Suprapubic skin (tissue), 4 donors: ENCODE data around the gene IGF1. TPM values are rescaled to one million over a fixed set of nuclear protein-coding genes. Genes with fewer than 3 reads are reported as not detected.

Experiments used
- DNase-seq, 2 donors: peaks; one replicate each; pipeline ENCODE4 v3.0.0-alpha.2; 2019; ENCODE audit warnings: low spot score in 2 of 2
- H3K27ac ChIP-seq: fragments of 200-600 bp; sonication (generic); one replicate; pipeline ENCODE4 v1.5.1; 2019
- H3K27me3 ChIP-seq: fragments of 200-600 bp; sonication (generic); one replicate; pipeline ENCODE4 v1.5.1; 2019
- H3K36me3 ChIP-seq: fragments of 200-600 bp; sonication (generic); one replicate; pipeline ENCODE4 v1.5.1; 2019
- H3K4me1 ChIP-seq: fragments of 200-600 bp; sonication (generic); one replicate; pipeline ENCODE4 v1.5.1; 2019
- H3K4me3 ChIP-seq: fragments of 200-600 bp; sonication (generic); one replicate; pipeline ENCODE4 v1.5.1; 2019; ENCODE audit warnings: mild to moderate bottlenecking
- H3K9me3 ChIP-seq: fragments of 200-600 bp; sonication (generic); one replicate; pipeline ENCODE4 v1.5.1; 2019
- CTCF ChIP-seq, 2 donors: fragments of 200-600 bp in 1 of 2; fragments of 450-650 bp in 1 of 2; sonication (generic) in 1 of 2; IDR thresholded peaks; one replicate each; pipeline ENCODE4 v1.5.1; 2016 to 2019; ENCODE audit warnings: antibody characterized with exemption in 2 of 2, mild to moderate bottlenecking in 1 of 2, moderate library complexity in 1 of 2
- EP300 ChIP-seq: sonication (generic); formaldehyde crosslinking; IDR thresholded peaks from one replicate; pipeline ENCODE4 v1.6.1; 2017; ENCODE audit warnings: antibody characterized with exemption
- POLR2A ChIP-seq, 2 donors: fragments of 450-650 bp; IDR thresholded peaks; one replicate each; pipeline ENCODE4 v1.6.1; 2017; ENCODE audit warnings: antibody characterized with exemption in 2 of 2, mild to moderate bottlenecking in 2 of 2, moderate library complexity in 2 of 2
- POLR2AphosphoS5 ChIP-seq, 3 donors: sonication (generic); formaldehyde crosslinking; IDR thresholded peaks; one replicate each; pipeline ENCODE4 v1.6.1; 2017; ENCODE audit warnings: antibody characterized with exemption in 3 of 3
- WGBS: methylation state at CpG from one replicate; pipeline ENCODE4 v1.1.5; 2018; 5-methylcytosine and 5-hydroxymethylcytosine counted together
- total RNA-seq, 4 donors: library from RNA; depleted of rRNA; stranded (reverse); fragments of >200 nt; gene quantifications; one replicate each; pipeline ENCODE4 v1.1.0, GENCODE V29; 2016

The IGF1 gene
- total RNA-seq, 4 donors from 2014 or later: 5.9 to 19.7 (median 11.7) TPM

- no peak for DNase-seq
- Histone ChIP-seq H3K27me3 (no peaks in the 10 kb centered on the region), H3K4me3 (no peak overlapping the region), H3K9me3 (no peaks in the 10 kb centered on the region), H3K36me3 (no peaks in the 10 kb centered on the region), H3K27ac (no peak overlapping the region), H3K4me1 (no peaks in the 10 kb centered on the region)
- WGBS: 62% methylated on average over 4 of the region's 4 CpGs
- TF ChIP-seq EP300 (no peak), CTCF (IDR thresholded peaks at IDR 0.05) (no peak), POLR2AphosphoS5 (IDR thresholded peaks at IDR 0.05) (no peak), POLR2A (IDR thresholded peaks at IDR 0.05) (no peak)
Observed at GRCh38 chr12:102408487-102409297, 71.7 kb downstream of the IGF1 start.

GRCh38 chr12:102407776-102408486 is 72.4 kb downstream of the IGF1 start:
- H3K27me3 ChIP-seq: no peaks in the 10 kb centered on the region
- H3K36me3 ChIP-seq: no peaks in the 10 kb centered on the region
- WGBS: 67% methylated on average over 3 of the region's 3 CpGs
- no peak overlapping the region for H3K27ac ChIP-seq
- no peak for DNase-seq
- H3K9me3 ChIP-seq: no peaks in the 10 kb centered on the region
- no peaks in the 10 kb centered on the region for H3K4me1 ChIP-seq
- no peak overlapping the region for H3K4me3 ChIP-seq
- no peak for TF ChIP-seq POLR2A (IDR thresholded peaks at IDR 0.05)
- no peak for TF ChIP-seq EP300
- no peak for TF ChIP-seq CTCF (IDR thresholded peaks at IDR 0.05)
- TF ChIP-seq POLR2AphosphoS5 (IDR thresholded peaks at IDR 0.05): no peak

- no peak overlapping the region for H3K27ac ChIP-seq
- TF ChIP-seq CTCF (IDR thresholded peaks at IDR 0.05): no peak
- no peak for TF ChIP-seq EP300
- TF ChIP-seq POLR2A (IDR thresholded peaks at IDR 0.05): no peak
- TF ChIP-seq POLR2AphosphoS5 (IDR thresholded peaks at IDR 0.05): peak in 1 of 3 donors; percentile 47
- WGBS: 32% methylated on average over 7 of the region's 7 CpGs
- no peaks in the 10 kb centered on the region for H3K27me3 ChIP-seq
- DNase-seq: no peak
- no peaks in the 10 kb centered on the region for H3K9me3 ChIP-seq
- H3K36me3 ChIP-seq: peaks cover 2% of the 10 kb centered on the region
- no peak overlapping the region for H3K4me3 ChIP-seq
- H3K4me1 ChIP-seq: no peaks in the 10 kb centered on the region
Observed at GRCh38 chr12:102406033-102406584, 74.3 kb downstream of the IGF1 start.

GRCh38 chr12:102401087-102401486 is 79.3 kb downstream of the IGF1 start:
- Histone ChIP-seq H3K27me3 (no peaks in the 10 kb centered on the region), H3K9me3 (no peaks in the 10 kb centered on the region), H3K4me3 (no peak overlapping the region), H3K36me3 (peaks cover 3% of the 10 kb centered on the region), H3K4me1 (no peaks in the 10 kb centered on the region), H3K27ac (no peak overlapping the region)
- 92% methylated on average over 2 of the region's 2 CpGs for WGBS
- no peak for DNase-seq
- TF ChIP-seq EP300 (no peak), POLR2A (IDR thresholded peaks at IDR 0.05) (no peak), CTCF (IDR thresholded peaks at IDR 0.05) (no peak), POLR2AphosphoS5 (IDR thresholded peaks at IDR 0.05) (no peak)

- Histone ChIP-seq H3K4me1 (no peaks in the 10 kb centered on the region), H3K4me3 (no peak overlapping the region), H3K9me3 (no peaks in the 10 kb centered on the region), H3K36me3 (peaks cover 3% of the 10 kb centered on the region), H3K27ac (no peak overlapping the region), H3K27me3 (no peaks in the 10 kb centered on the region)
- 77% methylated on average over 1 of the region's 1 CpG for WGBS
- DNase-seq: no peak
- TF ChIP-seq CTCF (IDR thresholded peaks at IDR 0.05) (no peak), EP300 (no peak), POLR2A (IDR thresholded peaks at IDR 0.05) (no peak), POLR2AphosphoS5 (IDR thresholded peaks at IDR 0.05) (no peak)
Observed at GRCh38 chr12:102399653-102400052, 80.7 kb downstream of the IGF1 start.
